Lower leg skin (tissue), 3 donors: ENCODE data around the gene FAM53A.

Experiments
- CTCF ChIP-seq, 3 donors: fragments of 450-650 bp; IDR thresholded peaks; one replicate each; pipeline ENCODE4 v1.5.1; 2016; ENCODE audit warnings: antibody characterized with exemption in 3 of 3, mild to moderate bottlenecking in 3 of 3, moderate library complexity in 2 of 3
- POLR2A ChIP-seq, 2 donors: fragments of 450-650 bp; IDR thresholded peaks; one replicate each; pipeline ENCODE4 v1.6.1; 2016 to 2017; ENCODE audit warnings: antibody characterized with exemption in 2 of 2, mild to moderate bottlenecking in 1 of 2, moderate library complexity in 1 of 2

GRCh38 chr4:1594871-1595788, 89.0 kb downstream of the FAM53A start:
- no peak for TF ChIP-seq CTCF (IDR thresholded peaks at IDR 0.05)
- no peak for TF ChIP-seq POLR2A (IDR thresholded peaks at IDR 0.05)
